ENCODE data around the gene ITGA8.

ITGA8 gene

DNA sequence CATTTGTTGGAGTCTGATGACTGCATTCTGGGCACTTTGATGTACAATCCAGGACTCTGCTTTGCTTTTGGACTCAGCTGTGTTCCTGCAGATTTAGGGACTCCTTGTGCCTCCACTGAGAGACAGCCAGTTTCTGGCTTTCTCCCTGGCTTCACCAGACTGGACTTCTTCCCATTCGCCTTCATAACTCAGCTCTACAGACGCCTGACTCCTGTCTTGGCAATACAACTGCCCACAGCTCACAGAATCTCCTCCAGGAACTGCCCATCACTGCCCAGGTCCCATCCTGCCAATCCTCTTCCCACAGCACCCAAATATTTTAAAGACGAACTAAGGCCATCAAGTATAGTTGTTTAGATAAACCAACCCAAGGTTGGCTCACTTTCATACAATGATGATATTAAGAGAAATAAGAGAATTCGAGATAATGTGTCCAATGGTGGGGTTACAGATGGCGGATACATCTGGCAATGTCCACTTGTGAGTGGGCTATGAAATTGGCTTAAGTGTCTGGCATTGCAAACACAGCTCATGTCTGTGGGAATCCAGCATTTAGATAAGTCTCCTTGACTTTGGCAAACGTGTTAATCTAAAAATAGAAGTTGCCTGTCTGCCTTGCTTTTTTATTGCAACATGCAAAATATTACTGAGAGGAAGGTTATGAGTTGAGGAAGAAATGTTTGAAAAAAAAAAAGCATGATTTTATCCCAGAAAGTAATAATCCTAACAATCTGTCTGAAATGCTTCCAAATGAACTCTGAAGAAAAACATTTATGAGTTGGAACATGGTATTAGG, 95.1 kb downstream of the ITGA8 start:
- no peaks in the 10 kb centered on the region for H3F3A ChIP-seq (ENCODE audit: insufficient read depth, low read length)
- TF ChIP-seq, protein P1, sequence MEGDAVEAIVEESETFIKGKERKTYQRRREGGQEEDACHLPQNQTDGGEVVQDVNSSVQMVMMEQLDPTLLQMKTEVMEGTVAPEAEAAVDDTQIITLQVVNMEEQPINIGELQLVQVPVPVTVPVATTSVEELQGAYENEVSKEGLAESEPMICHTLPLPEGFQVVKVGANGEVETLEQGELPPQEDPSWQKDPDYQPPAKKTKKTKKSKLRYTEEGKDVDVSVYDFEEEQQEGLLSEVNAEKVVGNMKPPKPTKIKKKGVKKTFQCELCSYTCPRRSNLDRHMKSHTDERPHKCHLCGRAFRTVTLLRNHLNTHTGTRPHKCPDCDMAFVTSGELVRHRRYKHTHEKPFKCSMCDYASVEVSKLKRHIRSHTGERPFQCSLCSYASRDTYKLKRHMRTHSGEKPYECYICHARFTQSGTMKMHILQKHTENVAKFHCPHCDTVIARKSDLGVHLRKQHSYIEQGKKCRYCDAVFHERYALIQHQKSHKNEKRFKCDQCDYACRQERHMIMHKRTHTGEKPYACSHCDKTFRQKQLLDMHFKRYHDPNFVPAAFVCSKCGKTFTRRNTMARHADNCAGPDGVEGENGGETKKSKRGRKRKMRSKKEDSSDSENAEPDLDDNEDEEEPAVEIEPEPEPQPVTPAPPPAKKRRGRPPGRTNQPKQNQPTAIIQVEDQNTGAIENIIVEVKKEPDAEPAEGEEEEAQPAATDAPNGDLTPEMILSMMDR (IDR thresholded peaks at IDR 0.05; ENCODE audit: low read length): no peak
- TF ChIP-seq EZH2 (IDR thresholded peaks at IDR 0.05; ENCODE audit: borderline replicate concordance, low read length): no peak
- no peaks in the 10 kb centered on the region for H3K4me1 ChIP-seq (ENCODE audit: insufficient read depth, low read length, severe bottlenecking)

DNA sequence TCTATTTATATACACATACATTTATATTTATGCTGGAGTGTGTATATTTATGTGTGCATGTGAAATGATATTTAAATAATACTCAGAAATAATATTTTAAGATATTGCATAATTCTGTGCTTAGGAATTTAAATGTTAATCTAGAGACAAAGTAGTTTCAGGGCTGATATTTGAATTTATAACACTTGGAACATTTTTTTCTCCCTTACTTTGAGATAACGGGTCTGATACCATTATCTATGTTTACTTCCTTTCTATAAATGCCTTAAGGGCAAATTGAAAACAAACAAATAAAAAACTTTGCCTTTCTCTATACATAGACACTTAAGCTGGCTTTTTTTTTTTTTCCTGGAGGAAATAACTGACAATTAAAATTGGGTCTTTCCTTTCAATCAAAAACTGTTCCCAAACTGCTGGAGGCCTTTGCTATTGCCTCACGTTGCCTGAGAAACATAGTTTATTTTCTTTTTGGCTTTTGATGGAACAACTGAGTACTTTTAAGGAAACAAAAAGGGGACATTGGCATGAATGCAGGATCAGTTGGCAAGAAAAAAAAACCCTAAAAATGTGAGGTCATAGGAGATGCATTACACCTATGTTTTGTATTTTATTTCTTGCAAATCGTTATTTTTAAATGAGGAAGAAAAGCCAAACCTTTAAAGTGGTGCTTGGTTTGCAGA, 98.7 kb downstream of the ITGA8 start:
- no peaks in the 10 kb centered on the region for H3K9me2 ChIP-seq (ENCODE audit: low read depth, low read length)
- H3F3A ChIP-seq (ENCODE audit: insufficient read depth, low read length): no peaks in the 10 kb centered on the region
- H3K36me3 ChIP-seq (ENCODE audit: insufficient read depth, low read length): no peaks in the 10 kb centered on the region
- no peak overlapping the region for H3K4me2 ChIP-seq (ENCODE audit: low read length)
- no peak overlapping the region for H3K27ac ChIP-seq (ENCODE audit: low read depth, low read length, poor library complexity, severe bottlenecking)
- no peak overlapping the region for H3K4me3 ChIP-seq (ENCODE audit: low read depth, low read length, poor library complexity, severe bottlenecking)
- H3K9me3 ChIP-seq (ENCODE audit: low read length): no peaks in the 10 kb centered on the region
- H3K79me2 ChIP-seq (ENCODE audit: insufficient read depth, low read length): no peaks in the 10 kb centered on the region
- no peaks in the 10 kb centered on the region for H3K4me1 ChIP-seq (ENCODE audit: insufficient read depth, low read length, severe bottlenecking)
- no peak overlapping the region for H3K9ac ChIP-seq (ENCODE audit: low read length)
- H3K27me3 ChIP-seq (ENCODE audit: insufficient read depth, low read length): no peaks in the 10 kb centered on the region
- H2AFZ ChIP-seq (ENCODE audit: low read length): no peak overlapping the region
- TF ChIP-seq, protein P1 (IDR thresholded peaks at IDR 0.05; ENCODE audit: low read length): no peak
- TF ChIP-seq EZH2 (IDR thresholded peaks at IDR 0.05; ENCODE audit: borderline replicate concordance, low read length): no peak
- no peaks in the 10 kb centered on the region for H4K20me1 ChIP-seq (ENCODE audit: insufficient read depth, low read length)

More for the DNA sequence above, 95.1 kb downstream of the ITGA8 start:
- Histone ChIP-seq H3K27me3 (ENCODE audit: insufficient read depth, low read length) (no peaks in the 10 kb centered on the region), H4K20me1 (ENCODE audit: insufficient read depth, low read length) (no peaks in the 10 kb centered on the region), H3K9me3 (ENCODE audit: low read length) (no peaks in the 10 kb centered on the region), H2AFZ (ENCODE audit: low read length) (no peak overlapping the region), H3K4me2 (ENCODE audit: low read length) (no peak overlapping the region), H3K79me2 (ENCODE audit: insufficient read depth, low read length) (no peaks in the 10 kb centered on the region), H3K9me2 (ENCODE audit: low read depth, low read length) (no peaks in the 10 kb centered on the region), H3K9ac (ENCODE audit: low read length) (no peak overlapping the region), H3K36me3 (ENCODE audit: insufficient read depth, low read length) (no peaks in the 10 kb centered on the region), H3K27ac (ENCODE audit: low read depth, low read length, poor library complexity, severe bottlenecking) (no peak overlapping the region), H3K4me3 (ENCODE audit: low read depth, low read length, poor library complexity, severe bottlenecking) (no peak overlapping the region)

DNA sequence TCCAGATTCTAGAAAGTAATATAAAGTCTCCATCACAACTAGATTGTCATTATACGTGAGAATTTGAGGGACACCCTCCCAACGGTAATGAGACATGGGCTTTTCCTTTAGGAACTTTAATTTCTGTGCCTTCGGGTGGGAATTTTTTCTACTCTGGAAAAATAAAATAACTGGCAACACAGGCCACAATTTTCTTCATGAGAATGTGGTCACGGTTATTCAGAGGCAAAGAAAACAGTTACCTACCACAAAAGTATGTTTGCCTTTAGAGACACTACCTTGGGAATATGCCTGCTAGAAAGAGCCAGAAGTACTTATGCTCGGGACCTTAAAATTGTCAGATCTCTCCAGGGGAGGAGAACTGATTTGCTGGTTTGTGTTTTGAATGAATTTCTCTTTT, 99.4 kb downstream of the ITGA8 start:
- H3K79me2 ChIP-seq (ENCODE audit: insufficient read depth, low read length): no peaks in the 10 kb centered on the region
- no peaks in the 10 kb centered on the region for H3K9me2 ChIP-seq (ENCODE audit: low read depth, low read length)
- no peaks in the 10 kb centered on the region for H4K20me1 ChIP-seq (ENCODE audit: insufficient read depth, low read length)
- H3F3A ChIP-seq (ENCODE audit: insufficient read depth, low read length): no peaks in the 10 kb centered on the region
- H3K9me3 ChIP-seq (ENCODE audit: low read length): no peaks in the 10 kb centered on the region
- no peak for TF ChIP-seq EZH2 (IDR thresholded peaks at IDR 0.05; ENCODE audit: borderline replicate concordance, low read length)
- TF ChIP-seq, protein P1 (IDR thresholded peaks at IDR 0.05; ENCODE audit: low read length): no peak
- no peaks in the 10 kb centered on the region for H3K27me3 ChIP-seq (ENCODE audit: insufficient read depth, low read length)
- no peak overlapping the region for H3K4me3 ChIP-seq (ENCODE audit: low read depth, low read length, poor library complexity, severe bottlenecking)
- no peaks in the 10 kb centered on the region for H3K36me3 ChIP-seq (ENCODE audit: insufficient read depth, low read length)
- no peaks in the 10 kb centered on the region for H3K4me1 ChIP-seq (ENCODE audit: insufficient read depth, low read length, severe bottlenecking)
- no peak overlapping the region for H3K4me2 ChIP-seq (ENCODE audit: low read length)
- H3K9ac ChIP-seq (ENCODE audit: low read length): no peak overlapping the region
- H2AFZ ChIP-seq (ENCODE audit: low read length): no peak overlapping the region
- no peak overlapping the region for H3K27ac ChIP-seq (ENCODE audit: low read depth, low read length, poor library complexity, severe bottlenecking)

Data from OCI-LY1 (cell line).